A172 (cell line): ENCODE results near the gene RPS6KC1. TPM values are rescaled to one million over a fixed set of nuclear protein-coding genes. Genes with fewer than 3 reads are reported as not detected.
A peak's percentile ranks its signal among the peaks of the same experiment; 100 is the strongest.
"Not testable (repeated sequence)": the region's sequence is repeated elsewhere in the genome, so short reads cannot be mapped to it uniquely, and the experiment has no call there.

Source experiments
- DNase-seq: peaks from one replicate; pipeline ENCODE4 v3.0.0-alpha.2; 2015; ENCODE audit warnings: low spot score
- total RNA-seq: library from RNA; depleted of rRNA; stranded (reverse); fragments of >200 nt; shearing (Covaris generic); gene quantifications from 2 replicates; pipeline ENCODE4 v1.2.3, GENCODE V29; 2014

RPS6KC1 gene
- total RNA-seq, 1 experiment from 2014 or later: 32.7 TPM

DNA sequence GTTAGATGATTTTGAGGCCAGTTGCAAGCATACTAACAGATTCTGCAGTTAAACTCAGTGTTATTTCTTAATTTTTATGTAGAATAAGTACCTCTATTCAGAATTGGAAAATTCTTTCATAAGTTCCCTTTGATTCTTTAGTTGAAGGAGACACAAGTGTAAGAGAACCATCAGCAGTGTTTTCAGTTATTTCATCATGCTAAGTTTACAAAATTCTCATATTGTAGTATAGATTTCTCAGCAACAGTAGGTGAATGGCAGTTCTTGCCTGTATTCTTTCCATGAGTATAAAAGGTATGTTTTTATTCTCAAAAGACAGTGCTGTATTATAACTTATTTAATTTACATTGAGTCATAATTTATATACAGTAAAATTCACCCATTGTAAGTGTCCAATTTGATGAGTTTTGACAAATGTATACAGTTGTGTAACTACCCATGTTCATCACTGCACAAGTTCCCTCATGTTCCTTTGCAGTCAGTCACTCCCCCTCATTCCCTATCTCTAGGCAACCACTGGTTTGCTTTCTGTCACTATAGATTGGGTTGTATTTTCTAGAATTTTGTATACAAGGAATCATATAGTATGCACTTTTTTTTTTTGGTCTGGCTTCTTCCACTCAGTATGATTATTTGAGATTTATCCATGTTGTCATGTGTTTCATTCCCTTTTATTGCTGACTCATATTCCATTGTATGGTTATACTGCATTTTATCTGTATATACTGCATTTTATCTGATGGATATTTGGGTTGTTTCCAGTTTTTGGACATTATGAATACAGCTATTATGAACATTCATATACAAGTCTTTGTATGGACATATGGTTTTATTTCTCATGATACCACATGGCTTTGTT lies 3.9 kb downstream of the RPS6KC1 start:
- no peak for DNase-seq

- no peak for DNase-seq
These were observed 4.7 kb downstream of the RPS6KC1 start for GRCh38 chr1:213055767-213056166.

- DNase-seq: no peak
These were observed 6.4 kb downstream of the RPS6KC1 start for GRCh38 chr1:213057264-213058059.

DNA sequence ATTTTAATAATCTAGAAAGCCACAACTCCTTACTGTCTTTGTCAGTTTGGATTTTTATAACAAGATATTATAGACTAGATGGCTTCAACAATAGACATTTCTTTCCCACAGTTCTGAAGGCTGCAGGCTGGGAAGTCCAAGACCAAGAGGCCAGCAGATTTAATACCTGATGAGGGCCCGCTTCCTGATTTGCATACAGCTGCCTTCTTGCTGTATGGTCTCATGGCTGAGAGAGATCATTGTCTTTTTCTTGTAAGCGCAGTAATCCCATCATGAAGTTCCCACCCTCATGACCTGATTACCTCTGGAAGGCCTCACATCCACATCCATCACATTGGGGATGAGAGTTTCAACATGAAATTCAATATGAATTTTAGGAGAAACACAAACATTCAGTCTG lies 9.8 kb downstream of the RPS6KC1 start:
- DNase-seq: no peak

DNA sequence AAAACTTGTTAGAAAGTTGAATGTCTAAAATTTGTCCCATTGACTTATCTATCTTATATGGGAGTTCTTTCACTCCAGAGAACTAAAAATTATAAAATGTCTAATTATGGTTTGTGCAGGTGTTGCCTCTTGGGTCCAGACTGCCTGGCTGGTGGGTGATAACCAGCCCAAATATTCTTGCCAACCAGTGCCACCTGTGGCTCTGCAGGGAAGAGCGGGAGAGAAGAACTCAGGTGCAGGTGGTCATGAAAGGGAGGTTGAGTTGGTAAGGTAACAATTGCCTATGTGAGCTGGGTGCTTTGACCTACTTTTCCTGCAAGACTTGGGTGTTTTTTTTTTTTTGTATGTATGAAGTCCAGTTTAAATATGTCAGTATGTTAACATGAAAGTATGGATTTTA lies 10.2 kb downstream of the RPS6KC1 start:
- DNase-seq: no peak

DNA sequence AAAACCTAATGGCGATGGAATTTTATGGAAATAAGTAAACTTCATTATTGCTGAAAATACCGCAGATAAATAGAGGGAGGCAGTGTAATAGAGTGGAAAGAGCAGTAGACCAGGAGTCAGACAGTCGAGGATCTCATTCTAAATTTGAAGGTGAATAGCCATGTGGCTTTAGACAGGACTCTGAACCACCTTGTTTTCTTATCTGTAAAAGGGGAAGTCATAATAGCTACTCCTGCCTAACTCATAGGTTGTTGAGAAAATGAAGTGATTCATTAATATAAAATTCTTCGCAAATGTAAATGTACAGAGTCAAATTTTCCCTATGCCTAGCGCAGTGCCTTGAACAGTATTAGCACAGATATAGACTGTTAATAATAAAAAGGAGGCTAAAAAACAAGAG lies 14.8 kb downstream of the RPS6KC1 start:
- no peak for DNase-seq

DNA sequence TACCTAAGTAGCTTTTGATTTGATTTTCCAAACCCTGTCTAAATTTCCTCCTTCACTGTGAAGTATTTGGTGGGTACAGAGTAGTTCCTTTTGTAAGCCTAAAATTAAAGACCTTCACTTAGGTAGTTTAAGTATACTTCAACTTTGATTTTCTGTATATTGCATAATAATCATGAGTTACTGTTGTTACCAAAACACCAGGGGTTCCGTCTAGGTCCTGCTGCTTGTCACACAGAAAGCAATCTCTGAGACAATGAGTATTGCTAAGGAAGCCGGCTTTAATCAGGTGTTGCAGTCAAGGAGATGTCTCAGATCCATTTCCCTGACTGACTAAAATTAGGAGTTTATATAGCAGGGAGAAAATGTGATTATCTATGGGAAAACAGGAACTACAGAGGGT lies 15.3 kb downstream of the RPS6KC1 start:
- DNase-seq: no peak

GRCh38 chr1:213067352-213067751 lies 16.3 kb downstream of the RPS6KC1 start:
- DNase-seq: no peak

DNA sequence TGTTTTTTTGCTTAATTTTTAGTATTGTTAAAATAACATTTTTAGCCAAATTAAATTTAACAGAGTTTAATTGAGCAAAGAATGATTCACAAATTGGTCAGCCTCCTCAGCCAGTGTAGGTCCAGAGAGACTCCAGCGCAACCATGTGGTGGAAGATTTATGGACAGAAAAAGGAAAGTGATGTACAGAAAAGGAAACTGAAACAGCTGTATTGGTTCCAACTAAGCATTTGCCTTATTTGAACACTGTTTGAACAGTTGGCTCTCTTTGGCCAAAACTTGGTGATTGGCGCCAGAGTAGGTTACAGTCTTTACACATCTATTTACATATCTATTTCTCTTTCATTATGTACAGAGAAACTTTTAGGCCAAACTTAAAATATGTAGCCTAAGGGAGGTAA lies 19.4 kb downstream of the RPS6KC1 start:
- DNase-seq: peak; percentile 86

DNA sequence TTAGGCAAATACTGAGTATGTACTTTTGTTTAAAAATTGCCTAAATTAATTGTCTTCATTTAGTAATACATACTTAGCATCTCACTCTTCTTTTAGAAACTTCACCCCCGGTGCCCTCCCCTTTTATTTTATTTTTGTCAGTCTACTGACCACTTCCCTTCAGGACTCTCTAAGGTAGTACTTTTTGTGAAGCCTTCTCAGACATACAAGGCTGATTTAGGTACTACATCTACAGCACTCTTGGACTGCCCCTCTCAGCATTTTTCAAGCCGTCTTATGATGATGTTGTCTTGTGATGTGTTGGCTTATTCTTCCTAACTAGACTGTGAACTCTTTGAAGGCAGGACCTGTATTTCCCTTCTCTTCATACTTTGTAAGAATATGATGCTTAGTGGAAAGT lies 24.7 kb downstream of the RPS6KC1 start:
- no peak for DNase-seq

- no peak for DNase-seq
These were observed 31.5 kb downstream of the RPS6KC1 start for GRCh38 chr1:213082420-213083111.

DNA sequence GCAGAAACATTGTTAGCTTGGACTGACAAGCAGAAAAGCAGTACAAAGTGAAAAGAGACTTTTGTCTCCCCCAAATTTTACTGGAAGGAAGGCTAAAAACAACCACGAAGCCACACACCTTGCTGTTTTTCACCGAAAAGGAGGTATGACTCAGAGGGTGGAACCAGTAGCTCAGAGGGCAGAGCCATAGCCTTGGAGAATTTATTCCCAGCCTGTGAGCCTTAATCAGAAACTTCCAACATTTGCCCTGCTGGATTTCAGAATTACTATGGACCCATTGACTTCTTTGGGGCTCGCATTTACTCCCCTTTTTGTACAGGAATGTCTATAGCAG lies 32.0 kb downstream of the RPS6KC1 start:
- DNase-seq: peak; percentile 16

DNA sequence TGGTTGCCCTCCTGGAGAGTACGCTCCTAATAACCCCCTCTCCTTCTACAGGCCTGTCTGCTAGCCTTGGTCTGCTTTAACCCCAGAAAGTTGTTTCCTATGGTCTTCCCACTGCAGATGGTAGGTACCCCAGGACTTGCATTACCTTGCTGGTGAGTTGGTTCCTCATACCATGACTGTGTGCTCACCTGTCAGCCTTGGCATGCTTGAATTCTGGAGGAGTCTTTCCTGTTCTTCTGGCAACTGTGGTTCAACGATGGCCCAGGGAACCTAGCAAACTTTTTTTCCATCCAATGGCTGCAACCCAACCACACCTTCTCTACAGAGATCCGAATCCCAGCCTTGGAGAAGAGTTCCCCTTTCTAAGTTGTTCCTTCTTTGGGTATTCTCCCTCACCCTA lies 36.9 kb downstream of the RPS6KC1 start:
- no peak for DNase-seq

- no peak for DNase-seq
These were observed 39.1 kb downstream of the RPS6KC1 start for GRCh38 chr1:213089924-213090677.

- DNase-seq: no peak
These were observed 43.4 kb downstream of the RPS6KC1 start for GRCh38 chr1:213094446-213094845.

GRCh38 chr1:213095467-213095866 lies 44.4 kb downstream of the RPS6KC1 start:
- no peak for DNase-seq

DNA sequence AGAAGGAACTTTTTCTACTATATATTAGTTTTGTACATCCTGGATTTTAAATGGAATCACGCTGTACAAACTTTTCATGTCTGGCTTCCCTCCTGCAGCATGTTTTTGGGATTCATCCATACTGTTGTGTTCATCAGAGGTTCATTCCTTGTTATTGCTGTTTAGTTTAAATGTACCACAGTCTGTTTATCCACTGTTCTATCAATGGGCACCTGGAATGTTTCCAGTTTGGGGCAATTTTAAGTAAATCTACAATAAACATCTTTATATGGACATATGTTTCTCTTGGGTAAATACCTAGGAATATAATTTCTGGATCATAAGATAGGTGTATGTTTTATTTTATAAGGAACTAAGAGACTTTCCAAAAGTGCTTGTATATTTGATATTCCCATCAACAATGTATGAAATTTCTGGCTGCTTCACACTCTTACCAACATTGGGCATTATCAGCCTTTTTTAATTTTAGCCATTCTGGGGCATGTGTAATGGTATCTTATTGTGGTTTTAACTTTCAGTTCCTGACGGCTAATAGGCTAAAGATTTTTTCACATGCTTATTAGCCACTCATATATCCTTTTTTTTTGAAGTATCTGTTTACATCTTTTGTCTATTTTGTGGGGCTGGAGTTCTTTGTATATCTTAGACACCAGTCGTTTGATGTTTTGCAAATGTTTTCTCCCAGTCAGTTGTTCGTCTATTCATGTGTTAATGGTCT lies 48.8 kb downstream of the RPS6KC1 start:
- DNase-seq: no peak

DNA sequence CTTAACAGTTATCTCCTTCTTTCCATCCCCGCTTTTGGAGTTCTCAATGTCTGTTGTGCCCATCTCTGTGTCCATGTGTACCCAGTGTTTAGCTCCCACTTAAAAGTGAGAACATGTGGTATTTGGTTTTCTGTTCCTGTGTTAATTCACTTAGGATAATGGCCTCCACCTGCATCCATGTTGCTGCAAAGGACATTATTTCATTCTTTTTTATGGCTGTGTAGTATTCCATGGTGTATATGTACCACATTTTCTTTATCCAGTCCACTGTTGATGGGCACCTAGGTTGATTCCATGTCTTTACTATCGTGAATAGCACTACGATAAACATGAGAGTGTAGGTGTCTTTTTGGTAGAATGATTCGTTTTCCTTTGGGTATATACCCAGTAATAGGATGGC lies 49.5 kb downstream of the RPS6KC1 start:
- not testable (repeated sequence) for DNase-seq

GRCh38 chr1:213103377-213104306 lies 52.6 kb downstream of the RPS6KC1 start:
- no peak for DNase-seq

- DNase-seq: no peak
These were observed 53.6 kb downstream of the RPS6KC1 start for GRCh38 chr1:213104604-213105003.
